Activated CD4-positive, alpha-beta T cell treated with anti-CD3 and anti-CD28 coated beads for 1 hour (primary cell): ENCODE results near the gene KRTAP10-11.
A peak's percentile ranks its signal among the peaks of the same experiment; 100 is the strongest.
"Not testable (repeated sequence)": the region's sequence is repeated elsewhere in the genome, so short reads cannot be mapped to it uniquely, and the experiment has no call there.

Source experiments
- DNase-seq: peaks from one replicate; pipeline ENCODE4 v3.0.0-alpha.2; 2020

Gene KRTAP10-11

DNA sequence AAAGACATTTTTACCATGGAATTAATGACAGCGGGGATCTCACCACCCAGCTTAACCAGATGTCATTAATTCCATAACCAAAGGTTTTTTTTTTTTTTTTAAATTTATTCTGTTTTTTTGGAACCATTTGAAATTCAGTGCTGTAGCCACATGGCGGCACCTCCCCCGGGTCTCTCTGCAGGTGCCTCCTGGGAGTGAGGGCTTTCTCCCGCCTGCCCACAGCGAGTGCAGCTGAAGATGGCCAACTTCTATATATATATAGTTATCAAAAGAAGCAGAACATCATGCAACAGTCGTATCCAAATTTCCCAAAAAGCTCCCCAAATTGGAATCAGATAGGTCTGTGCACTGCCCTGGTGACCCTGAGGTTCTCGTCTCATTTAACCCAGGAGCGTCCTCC is 30.7 kb upstream of the KRTAP10-11 start:
- DNase-seq = no peak

GRCh38 chr21:44615911-44616590 is 30.2 kb upstream of the KRTAP10-11 start:
- no peak for DNase-seq

GRCh38 chr21:44616591-44616926 is 29.7 kb upstream of the KRTAP10-11 start:
- DNase-seq = no peak

- DNase-seq = no peak
These were observed 29.1 kb upstream of the KRTAP10-11 start for GRCh38 chr21:44617071-44617501.

- no peak for DNase-seq
These were observed 27.7 kb upstream of the KRTAP10-11 start for GRCh38 chr21:44618504-44618903.

DNA sequence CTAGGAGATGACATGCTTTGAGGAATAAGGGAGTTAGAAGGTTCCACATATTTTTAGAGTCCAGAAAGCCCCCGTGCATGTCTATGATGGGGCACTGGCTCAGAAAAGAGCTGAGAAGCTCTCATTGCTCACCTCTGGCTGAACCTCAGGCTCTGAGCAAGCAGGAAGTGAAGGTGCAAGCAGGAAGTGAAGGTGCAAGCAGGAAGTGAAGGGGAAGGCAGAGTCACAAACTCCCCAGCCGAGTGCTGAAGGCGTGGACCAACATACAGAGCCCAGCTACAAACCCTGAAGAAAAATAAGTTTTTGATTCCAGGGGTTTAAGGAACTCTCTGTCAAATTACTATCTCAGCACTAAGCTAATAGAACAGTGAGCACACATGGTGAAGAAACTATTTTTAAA is 27.3 kb upstream of the KRTAP10-11 start:
- DNase-seq = peak; percentile 45

GRCh38 chr21:44619886-44620285 is 26.3 kb upstream of the KRTAP10-11 start:
- no peak for DNase-seq

DNA sequence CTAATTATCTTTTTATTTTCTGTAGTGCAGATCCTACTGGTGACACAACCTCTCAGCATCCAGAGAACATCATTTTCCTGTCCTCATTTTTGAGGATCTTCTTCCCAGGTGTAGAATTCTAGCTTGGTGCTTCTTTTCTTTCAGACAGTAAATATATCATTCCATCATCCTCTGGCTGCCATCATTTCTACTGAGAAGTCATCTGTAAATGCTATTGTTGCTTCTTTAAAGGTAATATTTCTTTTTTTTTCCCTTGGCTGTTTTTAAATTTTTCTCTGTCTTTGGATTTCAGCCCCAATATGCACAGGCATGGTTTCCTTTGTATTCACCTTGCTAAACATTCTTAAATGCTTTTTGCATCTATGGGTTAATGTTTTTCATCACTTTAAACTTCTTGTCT is 22.6 kb upstream of the KRTAP10-11 start:
- DNase-seq = no peak

- DNase-seq = no peak
These were observed 20.5 kb upstream of the KRTAP10-11 start for GRCh38 chr21:44625756-44626155.

DNA sequence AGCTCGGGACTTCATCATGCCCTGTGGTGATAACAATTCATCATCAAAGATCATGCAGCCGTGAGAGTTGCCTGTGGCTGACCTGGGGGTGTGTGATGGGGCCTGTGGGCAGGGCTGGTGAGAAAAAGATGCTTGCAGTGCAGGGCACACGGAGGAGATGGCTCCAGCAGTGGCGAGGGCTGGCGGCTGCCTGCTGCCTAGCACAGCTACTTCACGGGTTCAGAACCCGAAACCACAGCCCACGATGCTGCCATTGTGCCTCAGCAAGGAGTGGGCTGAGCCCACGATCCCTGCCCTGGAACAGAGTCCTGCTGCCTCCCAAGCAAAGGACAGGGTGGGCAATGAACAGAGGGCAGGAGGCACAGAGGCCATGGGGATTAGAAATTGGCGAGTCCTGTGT is 20.0 kb upstream of the KRTAP10-11 start:
- DNase-seq = no peak

DNA sequence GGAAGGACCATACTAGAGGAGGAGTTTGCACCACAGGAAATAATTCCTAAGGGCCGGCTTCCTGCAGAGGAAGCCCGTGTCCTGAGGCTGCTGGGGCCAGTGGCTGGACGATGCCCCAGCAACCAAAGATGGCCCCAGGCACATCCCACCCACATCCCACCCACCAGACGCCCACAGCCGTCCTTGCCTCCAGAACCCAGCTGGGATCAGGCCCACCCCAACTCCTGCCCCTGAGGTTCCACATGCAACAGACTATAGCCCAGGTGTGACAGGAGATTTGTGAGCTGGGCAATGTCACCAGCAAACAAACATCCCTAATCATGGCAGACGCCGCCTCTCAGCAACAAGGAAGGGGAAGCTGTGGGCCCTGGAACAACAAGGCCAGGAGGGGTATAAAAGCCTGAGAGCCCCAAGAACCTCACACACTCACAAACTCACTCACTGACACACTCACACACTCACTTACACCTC is 19.5 kb upstream of the KRTAP10-11 start, which contains the start of gene KRTAP10-9:
KRTAP10-9 (plus strand) TSS at position 421 of the 471 bp plus-strand sequence. CDS start 79 bp downstream, outside the sequence.
- DNase-seq = no peak

- DNase-seq = not testable (repeated sequence)
These were observed 18.9 kb upstream of the KRTAP10-11 start for GRCh38 chr21:44627181-44627822.

DNA sequence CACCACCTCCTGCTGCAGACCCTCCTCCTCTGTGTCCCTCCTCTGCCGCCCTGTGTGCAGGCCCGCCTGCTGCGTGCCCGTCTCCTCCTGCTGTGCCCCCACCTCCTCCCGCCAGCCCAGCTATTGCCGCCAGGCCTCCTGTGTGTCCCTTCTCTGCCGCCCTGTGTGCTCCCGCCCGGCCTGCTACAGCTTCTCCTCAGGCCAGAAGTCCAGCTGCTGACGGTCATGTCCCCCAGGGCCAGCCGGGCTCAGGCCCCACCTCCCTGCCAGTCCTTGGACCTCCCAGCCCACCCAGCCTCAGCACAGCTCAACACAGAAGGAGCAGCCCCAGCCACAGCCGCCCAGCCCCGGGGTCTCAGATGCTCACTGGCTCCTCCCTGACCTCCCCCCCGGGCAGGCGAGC is 18.4 kb upstream of the KRTAP10-11 start:
- not testable (repeated sequence) for DNase-seq

- no peak for DNase-seq
These were observed 17.4 kb upstream of the KRTAP10-11 start for GRCh38 chr21:44628707-44629391.

GRCh38 chr21:44630440-44630839 is 15.8 kb upstream of the KRTAP10-11 start:
- DNase-seq = no peak

GRCh38 chr21:44632067-44632466 is 14.1 kb upstream of the KRTAP10-11 start:
- DNase-seq = no peak

- DNase-seq = no peak
These were observed 9.8 kb upstream of the KRTAP10-11 start for GRCh38 chr21:44636209-44637017.

GRCh38 chr21:44637018-44637850 is 9.0 kb upstream of the KRTAP10-11 start, which contains the start of gene KRTAP10-10:
Gene KRTAP10-10 (plus strand): TSS chr21:44637356. CDS start chr21:44637418, 62 bp downstream.
- no peak for DNase-seq

GRCh38 chr21:44637851-44638348 is 8.3 kb upstream of the KRTAP10-11 start:
- DNase-seq = not testable (repeated sequence)

GRCh38 chr21:44638506-44639330 is 7.5 kb upstream of the KRTAP10-11 start:
- DNase-seq = not testable (repeated sequence)

DNA sequence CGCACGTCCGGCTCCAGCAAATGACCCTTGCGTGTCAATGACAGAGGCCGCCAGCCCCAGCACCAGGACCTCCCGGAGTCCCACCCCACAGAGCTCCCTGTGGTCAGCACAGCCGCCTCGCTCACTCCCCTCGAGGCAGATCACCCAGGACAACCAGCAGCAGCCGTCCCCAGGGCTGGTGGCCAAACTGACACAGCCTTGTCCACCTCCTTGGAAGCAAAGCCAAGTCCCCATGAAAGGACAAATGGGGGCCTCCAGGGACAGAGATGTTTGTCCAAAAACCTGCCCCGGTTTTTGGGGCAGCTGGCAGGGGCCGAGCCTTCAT is 6.9 kb upstream of the KRTAP10-11 start:
- DNase-seq = no peak
